ENCODE measurements around the gene TICRR. TPM values are rescaled to one million over a fixed set of nuclear protein-coding genes. Genes with fewer than 3 reads are reported as not detected.

The TICRR gene
- total RNA-seq, 2 donors from 2014 or later = 21.9 to 27.2 TPM

GRCh38 chr15:89641053-89641452 lies 65.8 kb downstream of the TICRR start:
- 94 to 98% methylated on average over 5 of the region's 5 CpGs for WGBS, 2 experiments (ENCODE audit: insufficient coverage in 1 of 2, insufficient read length in 1 of 2)
- Histone ChIP-seq H3K27me3 (ENCODE audit: control insufficient read depth, insufficient read depth, low read length, poor library complexity, severe bottlenecking) (no peaks in the 10 kb centered on the region), H3K4me1 (ENCODE audit: control insufficient read depth, insufficient read depth, low read length) (no peaks in the 10 kb centered on the region), H3K9me3 (ENCODE audit: control insufficient read depth, low read length) (no peaks in the 10 kb centered on the region), H3K27ac (ENCODE audit: low read depth, low read length) (no peak overlapping the region), H3K36me3 (ENCODE audit: control insufficient read depth, insufficient read depth, low read length) (peaks cover 35% of the 10 kb centered on the region), H3K9ac (ENCODE audit: extremely low read depth, low read length, poor library complexity, severe bottlenecking) (no peak overlapping the region), H3K4me3 (ENCODE audit: low read length) (no peak overlapping the region)
- Mint-ChIP-seq H3K4me1 (no peaks in the 10 kb centered on the region), H3K27me3 (ENCODE audit: insufficient read depth) (no peaks in the 10 kb centered on the region), H3K36me3 (ENCODE audit: low read depth) (peaks cover 46% of the 10 kb centered on the region), H3K27ac (no peak overlapping the region), H3K4me3 (no peak overlapping the region), H3K9me3 (peaks cover 6% of the 10 kb centered on the region)
- no peak for TF ChIP-seq CTCF (conservative IDR thresholded peaks at IDR 0.05)
- DNase-seq = no peak

GRCh38 chr15:89642106-89642505 lies 66.8 kb downstream of the TICRR start:
- H3K27me3 Mint-ChIP-seq (ENCODE audit: insufficient read depth) = no peaks in the 10 kb centered on the region
- no peak overlapping the region for H3K4me3 Mint-ChIP-seq

DNA sequence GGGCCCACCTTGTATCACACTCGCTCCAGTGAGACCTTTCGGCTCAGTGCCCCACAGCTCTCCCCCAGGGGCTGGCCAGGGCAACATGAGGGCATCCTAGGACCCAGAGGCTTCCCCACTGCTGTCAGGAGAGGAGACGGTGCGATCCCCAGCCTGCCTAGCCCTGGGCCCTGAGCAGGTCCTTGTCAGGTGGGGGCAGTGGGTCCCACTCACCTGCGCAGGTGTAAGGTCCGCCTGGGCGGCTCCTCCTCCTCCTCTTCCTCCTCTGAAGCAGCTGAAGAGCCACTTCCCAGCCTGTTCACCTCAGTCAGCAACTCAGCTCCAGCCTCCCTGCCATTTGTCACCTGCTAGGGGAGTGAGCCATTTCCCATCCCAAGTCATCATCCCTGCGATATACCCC lies 70.4 kb downstream of the TICRR start:
- WGBS, 2 experiments (ENCODE audit: insufficient coverage in 1 of 2, insufficient read length in 1 of 2) = 91 to 94% methylated on average over 6 to 8 of the region's 8 CpGs
- H3K27me3 Mint-ChIP-seq (ENCODE audit: insufficient read depth) = peaks cover 1% of the 10 kb centered on the region
- Histone ChIP-seq H3K9ac (ENCODE audit: extremely low read depth, low read length, poor library complexity, severe bottlenecking) (no peak overlapping the region), H3K27me3 (ENCODE audit: control insufficient read depth, insufficient read depth, low read length, poor library complexity, severe bottlenecking) (no peaks in the 10 kb centered on the region), H3K27ac (ENCODE audit: low read depth, low read length) (no peak overlapping the region), H3K4me3 (ENCODE audit: low read length) (no peak overlapping the region), H3K4me1 (ENCODE audit: control insufficient read depth, insufficient read depth, low read length) (no peaks in the 10 kb centered on the region), H3K36me3 (ENCODE audit: control insufficient read depth, insufficient read depth, low read length) (peaks cover 42% of the 10 kb centered on the region), H3K9me3 (ENCODE audit: control insufficient read depth, low read length) (no peaks in the 10 kb centered on the region)
- H3K36me3 Mint-ChIP-seq (ENCODE audit: low read depth) = peaks cover 61% of the 10 kb centered on the region
- no peak overlapping the region for H3K4me3 Mint-ChIP-seq
- no peaks in the 10 kb centered on the region for H3K4me1 Mint-ChIP-seq
- no peaks in the 10 kb centered on the region for H3K9me3 Mint-ChIP-seq
- no peak for TF ChIP-seq CTCF (conservative IDR thresholded peaks at IDR 0.05)
- no peak overlapping the region for H3K27ac Mint-ChIP-seq
- DNase-seq = no peak

More at GRCh38 chr15:89642106-89642505, 66.8 kb downstream of the TICRR start:
- Mint-ChIP-seq H3K27ac (no peak overlapping the region), H3K4me1 (no peaks in the 10 kb centered on the region), H3K36me3 (ENCODE audit: low read depth) (peaks cover 55% of the 10 kb centered on the region), H3K9me3 (peaks cover 6% of the 10 kb centered on the region)
- Histone ChIP-seq H3K27me3 (ENCODE audit: control insufficient read depth, insufficient read depth, low read length, poor library complexity, severe bottlenecking) (no peaks in the 10 kb centered on the region), H3K4me1 (ENCODE audit: control insufficient read depth, insufficient read depth, low read length) (no peaks in the 10 kb centered on the region), H3K9ac (ENCODE audit: extremely low read depth, low read length, poor library complexity, severe bottlenecking) (no peak overlapping the region), H3K36me3 (ENCODE audit: control insufficient read depth, insufficient read depth, low read length) (peaks cover 42% of the 10 kb centered on the region), H3K4me3 (ENCODE audit: low read length) (no peak overlapping the region), H3K27ac (ENCODE audit: low read depth, low read length) (no peak overlapping the region), H3K9me3 (ENCODE audit: control insufficient read depth, low read length) (no peaks in the 10 kb centered on the region)
- no peak for TF ChIP-seq CTCF (conservative IDR thresholded peaks at IDR 0.05)
- no peak for DNase-seq
- 96 to 100% methylated on average over 12 to 16 of the region's 16 CpGs for WGBS, 2 experiments (ENCODE audit: insufficient coverage in 1 of 2, insufficient read length in 1 of 2)

Measured in endodermal cell (in vitro differentiated cells).